Measurements from ENCODE around the gene BEST1. TPM values are rescaled to one million over a fixed set of nuclear protein-coding genes. Genes with fewer than 3 reads are reported as not detected.
A peak's percentile ranks its signal among the peaks of the same experiment; 100 is the strongest.

Gene BEST1
- total RNA-seq, 1 experiment from 2014 or later = 2.3 TPM

GRCh38 chr11:61966734-61967115, 16.6 kb downstream of the BEST1 start:
- DNase-seq (ENCODE audit: low read depth, low spot score) (no peak), ATAC-seq (no peak)
- Histone ChIP-seq H3K36me3 (ENCODE audit: control insufficient read depth in 1 of 2, insufficient read depth in 2 of 2, low read length in 2 of 2) (peaks cover 6 to 37% of the 10 kb centered on the region in 2 experiments), H3K4me1 (ENCODE audit: control insufficient read depth in 1 of 2, insufficient read depth in 2 of 2, low read length in 2 of 2) (peaks cover 36 to 78% of the 10 kb centered on the region in 2 experiments), H4K20me1 (ENCODE audit: insufficient read depth) (peaks cover 21% of the 10 kb centered on the region; the same call in 1 of the 2 replicates), H3K27ac (ENCODE audit: low read depth, low read length) (peak overlapping the region; percentile 96), H3K9ac (ENCODE audit: low read length) (peak overlapping the region; percentile 97), H3K9me3 (ENCODE audit: control insufficient read depth in 1 of 2, insufficient read depth in 1 of 2, low read depth in 1 of 2, low read length in 2 of 2) (no peaks in the 10 kb centered on the region), H3K9me2 (ENCODE audit: insufficient read depth) (no peaks in the 10 kb centered on the region), H3K27me3 (ENCODE audit: insufficient read depth, low read length) (no peaks in the 10 kb centered on the region), H3K79me2 (ENCODE audit: insufficient read depth, low read length) (peaks cover 41% of the 10 kb centered on the region), H3K4me3 (replicated peaks in 1 of 2; ENCODE audit: low read depth in 1 of 2, low read length in 2 of 2) (peak overlapping the region; percentile 73 to 99), H3K4me2 (ENCODE audit: low read length) (peak overlapping the region; percentile 96), H2AFZ (ENCODE audit: low read depth, low read length, poor library complexity, severe bottlenecking) (no peak overlapping the region)
- CTCF ChIA-PET = no interaction called here
- RAD21 ChIA-PET (ENCODE audit: low non-redundant PET in 1 of 2, low total read pairs in 2 of 2, uncharacterized antibody in 2 of 2, unreplicated experiment in 2 of 2) = no interaction called here
- TF ChIP-seq POLR2AphosphoS5 (IDR thresholded peaks at IDR 0.05; ENCODE audit: low read depth, low read length) (peak; percentile 58), FOSL1 (IDR thresholded peaks at IDR 0.05; ENCODE audit: low read depth) (no peak)
- POLR2A ChIA-PET = interaction anchor here (1.2 to 10.2 kb wide), 9 partner anchors 13 to 178 kb away, joined by 3 to 86 read pairs (median 21); partner anchors contain the start of gene BEST1
- no TSS peak for BruUV-seq (replicated peaks)
- intact Hi-C loops (cut with micrococcal nuclease) = loop anchor here (1.0 kb wide), 1 partner anchor 88 kb away; no protein-coding TSS in a partner anchor

- no peaks in the 10 kb centered on the region for H3K9me3 ChIP-seq (ENCODE audit: control insufficient read depth in 1 of 2, insufficient read depth in 1 of 2, low read depth in 1 of 2, low read length in 2 of 2)
- peak; percentile 71 for DNase-seq (ENCODE audit: low read depth, low spot score)
- ChIA-PET POLR2A (interaction anchor here (0.6 to 10.2 kb wide), 28 partner anchors 9 to 179 kb away, joined by 3 to 86 read pairs (median 5); partner anchors contain the start of gene BEST1), CTCF (interaction anchor here (0.8 to 2.2 kb wide), 2 partner anchors 87 to 115 kb away, joined by 4 to 8 read pairs; no protein-coding TSS in a partner anchor), RAD21 (ENCODE audit: low non-redundant PET in 1 of 2, low total read pairs in 2 of 2, uncharacterized antibody in 2 of 2, unreplicated experiment in 2 of 2) (no interaction called here)
- peak within 1 kb of the TSS; percentile 73 to 99 for H3K4me3 ChIP-seq (replicated peaks in 1 of 2; ENCODE audit: low read depth in 1 of 2, low read length in 2 of 2)
- no peak within 1 kb of the TSS for H2AFZ ChIP-seq (ENCODE audit: low read depth, low read length, poor library complexity, severe bottlenecking)
- H3K9ac ChIP-seq (ENCODE audit: low read length) = peak within 1 kb of the TSS; percentile 97
- peak; percentile 38 for TF ChIP-seq YY1 (IDR thresholded peaks at IDR 0.05; ENCODE audit: extremely low read depth, insufficient replicate concordance, low read depth, low read length)
- peak; percentile 84 for TF ChIP-seq POLR2A (IDR thresholded peaks at IDR 0.05; ENCODE audit: borderline replicate concordance, extremely low read depth, insufficient read depth, insufficient read length)
- TF ChIP-seq POLR2AphosphoS5 (IDR thresholded peaks at IDR 0.05; ENCODE audit: low read depth, low read length) = peak; percentile 94
- no peak for TF ChIP-seq SRF (IDR thresholded peaks at IDR 0.05; ENCODE audit: low read depth)
- TF ChIP-seq, protein P1, sequence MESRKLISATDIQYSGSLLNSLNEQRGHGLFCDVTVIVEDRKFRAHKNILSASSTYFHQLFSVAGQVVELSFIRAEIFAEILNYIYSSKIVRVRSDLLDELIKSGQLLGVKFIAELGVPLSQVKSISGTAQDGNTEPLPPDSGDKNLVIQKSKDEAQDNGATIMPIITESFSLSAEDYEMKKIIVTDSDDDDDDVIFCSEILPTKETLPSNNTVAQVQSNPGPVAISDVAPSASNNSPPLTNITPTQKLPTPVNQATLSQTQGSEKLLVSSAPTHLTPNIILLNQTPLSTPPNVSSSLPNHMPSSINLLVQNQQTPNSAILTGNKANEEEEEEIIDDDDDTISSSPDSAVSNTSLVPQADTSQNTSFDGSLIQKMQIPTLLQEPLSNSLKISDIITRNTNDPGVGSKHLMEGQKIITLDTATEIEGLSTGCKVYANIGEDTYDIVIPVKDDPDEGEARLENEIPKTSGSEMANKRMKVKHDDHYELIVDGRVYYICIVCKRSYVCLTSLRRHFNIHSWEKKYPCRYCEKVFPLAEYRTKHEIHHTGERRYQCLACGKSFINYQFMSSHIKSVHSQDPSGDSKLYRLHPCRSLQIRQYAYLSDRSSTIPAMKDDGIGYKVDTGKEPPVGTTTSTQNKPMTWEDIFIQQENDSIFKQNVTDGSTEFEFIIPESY (IDR thresholded peaks at IDR 0.05; ENCODE audit: extremely low read depth, insufficient replicate concordance, low read length) = peak; percentile 27
- TF ChIP-seq ZFX (IDR thresholded peaks at IDR 0.05) = peak; percentile 49; the same call in 1 of the 2 replicates
- no peak for TF ChIP-seq ELF1 (IDR thresholded peaks at IDR 0.05; ENCODE audit: borderline replicate concordance, low read depth)
- no peak for TF ChIP-seq EGR1 (IDR thresholded peaks at IDR 0.05; ENCODE audit: low read depth)
- intact Hi-C loops (cut with micrococcal nuclease) = loop anchor here (1.0 kb wide), 1 partner anchor 87 kb away; no protein-coding TSS in a partner anchor
- H4K20me1 ChIP-seq (ENCODE audit: insufficient read depth) = peaks cover 21% of the 10 kb centered on the region; the same call in 1 of the 2 replicates
- peaks cover 41% of the 10 kb centered on the region for H3K79me2 ChIP-seq (ENCODE audit: insufficient read depth, low read length)
- BruUV-seq (replicated peaks) = no TSS peak
- peaks cover 40 to 78% of the 10 kb centered on the region in 2 experiments for H3K4me1 ChIP-seq (ENCODE audit: control insufficient read depth in 1 of 2, insufficient read depth in 2 of 2, low read length in 2 of 2)
- peak; percentile 73 for ATAC-seq
- peak within 1 kb of the TSS; percentile 96 for H3K27ac ChIP-seq (ENCODE audit: low read depth, low read length)
- peaks cover 6 to 37% of the 10 kb centered on the region in 2 experiments for H3K36me3 ChIP-seq (ENCODE audit: control insufficient read depth in 1 of 2, insufficient read depth in 2 of 2, low read length in 2 of 2)
- H3K4me2 ChIP-seq (ENCODE audit: low read length) = peak within 1 kb of the TSS; percentile 96
- no peaks in the 10 kb centered on the region for H3K27me3 ChIP-seq (ENCODE audit: insufficient read depth, low read length)
- H3K9me2 ChIP-seq (ENCODE audit: insufficient read depth) = no peaks in the 10 kb centered on the region
Observed at GRCh38 chr11:61967116-61967923, 17.2 kb downstream of the BEST1 start, which contains the start of gene FTH1. Gene FTH1, minus strand, starts transcription at chr11:61967634. Its CDS starts 209 bp downstream, at chr11:61967425.

Data from HCT116 (cell line).